Endometrium (tissue), 2 donors: ENCODE measurements around the gene UGT1A10.

Source experiments
- FAIRE-seq: peaks from 2 replicates; lab custom pipeline; 2012; peaks lifted over from hg19 to GRCh38; lab: Jason Lieb, UNC
- donor health status: control.
- donor health status: control.

UGT1A10 gene

DNA sequence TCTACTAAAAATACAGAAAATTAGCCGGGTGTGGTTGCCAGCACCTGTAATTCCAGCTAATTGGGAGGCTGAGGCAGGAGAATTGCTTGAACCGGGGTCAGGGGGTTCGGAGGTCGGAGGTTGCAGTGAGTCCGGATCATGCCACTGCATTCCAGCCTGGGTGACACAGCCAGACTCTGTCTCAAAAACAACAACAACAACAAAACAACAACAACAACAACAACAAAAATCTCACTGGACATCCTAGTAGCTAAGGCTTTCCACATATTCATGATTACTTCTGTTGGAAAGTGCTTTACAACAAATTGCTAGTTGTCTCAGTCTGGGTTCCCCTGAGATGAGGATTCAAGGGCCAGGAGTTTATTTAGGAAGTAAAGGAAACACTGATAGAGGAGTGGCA, 137.6 kb downstream of the UGT1A10 start:
- FAIRE-seq = no peak

DNA sequence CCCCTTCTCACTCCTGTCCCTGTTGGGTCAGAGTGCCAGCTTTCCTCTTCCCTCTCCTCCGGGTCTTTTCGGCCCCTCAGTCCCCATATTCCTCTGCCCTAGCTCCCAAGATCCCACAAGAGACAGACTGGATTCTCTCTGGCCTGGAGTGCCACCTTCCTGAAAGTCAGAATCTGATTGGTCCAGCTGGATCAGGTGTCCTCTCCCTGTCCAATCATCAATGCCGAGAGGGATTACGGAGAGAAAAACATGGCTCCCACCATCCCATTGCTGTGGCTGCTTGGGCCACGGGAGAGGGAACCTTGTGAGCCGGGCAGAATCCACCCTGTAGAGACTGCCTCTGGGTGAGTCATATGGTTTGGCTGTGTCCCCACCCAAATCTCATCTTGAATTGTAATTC, 139.2 kb downstream of the UGT1A10 start:
- no peak for FAIRE-seq

DNA sequence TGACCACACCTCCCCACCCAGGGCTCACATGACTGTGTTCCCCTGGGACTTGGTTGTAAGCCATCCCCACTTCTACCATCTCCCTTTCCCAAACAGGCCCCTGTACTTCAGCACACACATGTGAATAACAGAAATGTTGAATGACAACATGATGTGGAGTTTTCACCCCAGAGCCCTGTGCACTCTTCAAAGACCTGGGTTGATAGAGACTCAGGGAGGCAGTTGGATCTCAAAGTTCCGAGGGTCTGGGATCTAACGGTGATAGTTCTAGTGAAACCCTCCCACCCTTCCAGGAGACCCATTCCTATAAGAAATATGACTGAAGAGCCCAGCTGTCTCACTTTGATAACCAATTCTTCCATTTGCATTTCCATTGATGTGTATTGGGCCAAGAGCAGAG, 141.8 kb downstream of the UGT1A10 start, which contains the start of gene MROH2A:
Gene MROH2A, plus strand, starts transcription at position 301 of the 400 bp plus-strand sequence. CDS start 1,029 bp downstream, outside the sequence.
- no peak for FAIRE-seq

DNA sequence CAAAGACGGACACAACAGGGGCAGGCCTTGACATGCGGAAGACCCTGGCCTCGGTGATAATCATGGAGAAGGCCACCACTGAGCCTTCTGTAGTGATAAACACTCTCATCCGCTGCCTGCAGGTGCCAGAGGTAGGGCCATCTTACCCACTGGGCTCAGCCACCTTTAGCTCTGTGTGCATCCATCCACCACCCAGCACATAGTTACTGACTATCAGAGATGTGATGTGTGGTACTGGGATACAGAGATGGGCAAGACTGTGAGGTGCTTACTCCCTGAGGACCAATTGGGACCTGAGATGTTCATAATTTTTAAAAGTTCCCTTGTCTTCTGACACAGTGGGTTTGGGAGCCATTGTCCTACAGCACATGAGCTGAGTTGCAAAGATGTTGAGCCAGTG, 143.5 kb downstream of the UGT1A10 start:
- no peak for FAIRE-seq

DNA sequence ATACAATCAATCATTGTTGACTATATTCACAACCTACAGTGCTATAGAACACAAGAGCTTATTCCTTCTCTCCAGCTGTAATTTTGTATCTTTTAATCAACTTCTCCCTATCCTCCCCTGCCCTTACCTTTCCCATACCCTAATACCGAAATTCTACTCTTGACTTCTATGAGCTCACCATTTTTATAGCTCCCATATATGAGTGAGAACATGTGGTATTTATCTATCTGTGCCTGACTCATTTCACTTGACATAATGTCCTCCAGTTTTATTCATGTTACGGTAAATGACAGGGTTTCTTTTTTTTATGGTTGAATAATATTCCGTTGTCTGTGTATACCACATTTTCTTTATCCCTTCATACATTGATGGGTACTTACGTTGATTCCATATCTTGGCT, 144.5 kb downstream of the UGT1A10 start:
- no peak for FAIRE-seq

DNA sequence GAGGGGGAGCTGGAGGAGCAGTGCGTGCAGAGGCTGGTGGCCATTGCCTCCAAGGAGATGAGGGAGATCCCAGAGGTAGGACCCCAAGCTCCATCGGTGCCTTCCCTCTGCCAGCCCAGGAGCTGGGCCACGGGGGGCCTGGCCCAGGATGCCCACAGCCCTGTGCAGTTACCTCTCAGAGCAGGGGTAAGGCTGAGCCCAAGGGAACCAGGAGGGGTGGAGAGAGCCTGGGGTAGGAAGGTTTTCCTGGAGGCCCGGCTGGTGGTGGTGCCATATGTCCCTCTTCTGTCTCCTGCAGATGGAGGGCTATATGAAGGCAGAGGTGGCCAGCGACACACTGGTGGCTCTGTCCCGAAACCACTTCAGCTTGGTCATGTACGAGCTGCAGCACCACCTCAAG, 153.3 kb downstream of the UGT1A10 start:
- no peak for FAIRE-seq

DNA sequence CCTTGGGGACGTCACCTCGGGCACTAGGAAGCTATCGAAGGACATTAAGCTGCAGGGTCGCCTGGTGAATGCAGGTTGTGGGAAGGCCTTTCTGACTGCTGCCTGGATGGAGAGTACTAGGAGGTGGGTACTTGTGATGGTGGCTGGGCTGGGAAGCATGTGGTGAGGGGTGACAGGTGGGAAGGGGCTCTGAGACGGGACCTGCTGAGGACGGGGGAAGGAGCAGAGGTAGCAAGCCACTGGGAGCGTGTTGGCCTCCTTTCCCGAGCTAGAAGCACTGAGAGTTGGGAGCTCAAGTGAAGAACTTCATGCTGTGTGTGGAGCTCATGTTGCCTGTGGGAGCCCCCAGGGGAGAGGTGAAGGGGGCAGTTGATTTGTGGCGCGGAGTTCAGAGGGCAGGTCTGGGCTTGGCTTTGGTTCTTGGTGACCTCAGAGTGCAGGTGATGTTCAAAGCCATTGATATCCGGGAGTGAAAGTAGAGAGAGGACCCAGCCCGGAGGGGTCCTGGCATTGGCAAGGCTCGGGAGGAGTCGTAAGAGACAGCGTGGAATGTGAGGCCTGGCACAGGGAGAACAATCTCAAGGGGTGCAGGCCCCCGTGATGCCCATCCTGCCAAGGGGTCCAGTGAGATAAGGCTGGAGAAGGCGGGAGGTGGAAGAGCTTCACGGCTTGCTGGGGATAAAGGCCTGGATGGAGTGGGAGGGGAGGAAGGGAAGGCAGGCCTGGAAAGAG, 155.1 kb downstream of the UGT1A10 start:
- no peak for FAIRE-seq

DNA sequence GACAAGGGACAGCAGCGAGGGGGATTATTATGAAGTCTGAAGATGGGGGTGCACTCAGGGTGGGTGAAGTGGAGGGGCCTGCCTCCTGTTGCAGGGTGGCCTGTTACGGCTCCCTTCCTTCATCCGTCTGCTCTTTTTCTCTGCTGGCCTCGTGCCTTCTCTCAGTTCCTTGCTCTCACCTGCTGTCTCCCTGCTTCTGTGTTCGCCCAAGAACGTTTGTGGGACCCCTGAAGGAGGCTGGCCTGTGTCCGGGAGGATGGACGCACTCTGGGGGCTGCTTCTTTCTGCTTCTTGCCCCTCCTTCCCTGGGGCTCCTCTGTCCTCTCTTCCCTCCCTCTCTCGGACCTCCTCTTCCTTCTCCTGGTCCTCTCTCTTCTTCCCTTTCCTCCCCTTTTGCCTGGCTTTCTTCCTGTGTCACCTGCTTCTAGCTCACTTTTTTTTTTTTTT, 155.7 kb downstream of the UGT1A10 start:
- no peak for FAIRE-seq

DNA sequence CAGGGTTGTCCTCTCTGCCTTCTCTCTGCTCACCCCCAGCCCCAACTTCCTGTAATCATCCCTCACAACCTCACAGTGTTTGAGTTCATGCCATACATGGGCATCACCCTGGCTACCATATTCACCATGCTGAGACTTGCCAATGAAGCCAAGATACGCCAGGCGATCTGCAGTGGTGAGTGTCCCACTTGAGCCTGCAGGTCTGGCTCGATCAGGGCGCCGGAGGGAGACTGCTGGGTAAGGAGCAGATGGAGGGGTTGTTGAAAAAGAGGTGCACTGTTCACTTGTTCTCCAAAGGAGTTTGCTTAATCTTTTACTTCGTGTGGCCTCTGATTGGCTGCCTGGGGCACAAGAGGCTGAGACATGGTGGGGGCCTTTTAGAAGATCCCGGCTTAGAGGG, 156.5 kb downstream of the UGT1A10 start:
- no peak for FAIRE-seq

DNA sequence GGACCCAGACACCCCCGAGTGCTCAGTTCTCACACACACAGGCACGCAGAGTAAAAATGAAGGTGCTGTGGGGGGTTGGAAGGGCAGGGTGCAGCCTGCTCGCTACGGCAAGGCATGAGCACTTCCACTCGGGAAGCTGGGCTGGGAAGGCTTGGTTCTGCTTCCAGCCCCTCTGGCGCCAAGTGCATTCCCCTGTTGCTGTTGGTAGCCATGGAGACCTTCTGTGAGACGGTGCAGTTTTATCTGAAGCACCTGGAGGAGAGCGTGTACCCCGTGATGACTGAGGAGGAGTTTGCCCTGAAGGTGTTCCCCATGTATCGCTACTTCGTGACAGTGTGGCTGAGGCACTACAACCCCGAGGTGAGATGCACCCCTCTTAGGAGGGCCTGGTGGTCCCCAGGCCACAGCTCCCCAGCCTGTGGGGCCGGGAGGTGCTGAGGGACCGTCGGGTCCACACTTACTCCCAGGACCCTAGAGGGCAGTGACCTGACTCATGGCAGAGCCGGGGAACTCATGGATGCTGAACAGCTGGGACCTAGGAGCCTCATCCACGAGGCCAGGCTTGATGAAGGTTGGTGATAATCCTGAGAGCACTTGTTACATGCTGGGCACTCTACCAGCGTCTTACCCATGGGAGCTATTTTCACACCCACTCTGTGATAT, 157.3 kb downstream of the UGT1A10 start:
- no peak for FAIRE-seq

DNA sequence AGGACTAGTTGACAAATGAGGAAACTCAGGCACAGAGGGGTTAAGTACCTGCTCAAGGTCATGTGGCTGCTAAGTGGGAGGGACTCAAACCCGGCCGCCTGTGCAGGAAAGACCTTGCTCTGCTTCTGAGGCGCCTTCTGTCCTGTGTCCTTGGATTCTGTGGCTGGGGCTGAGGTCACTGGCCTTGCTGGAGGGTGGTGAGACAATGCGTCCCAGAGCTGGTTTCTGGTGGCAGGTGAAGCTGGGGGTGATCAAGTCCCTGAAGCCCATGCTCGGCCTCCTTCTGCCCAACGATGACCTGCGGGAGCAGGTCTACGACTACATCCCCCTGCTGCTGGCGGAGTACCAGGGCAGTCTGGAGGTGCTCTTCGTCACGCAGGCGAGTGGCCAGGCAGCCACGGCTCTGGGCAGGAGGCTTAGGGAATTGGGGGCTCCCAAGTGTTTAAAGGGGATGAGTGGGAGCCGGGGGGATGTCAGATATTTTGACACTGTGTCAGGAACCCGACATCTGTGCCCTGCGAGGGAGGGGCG, 157.9 kb downstream of the UGT1A10 start:
- FAIRE-seq = no peak

DNA sequence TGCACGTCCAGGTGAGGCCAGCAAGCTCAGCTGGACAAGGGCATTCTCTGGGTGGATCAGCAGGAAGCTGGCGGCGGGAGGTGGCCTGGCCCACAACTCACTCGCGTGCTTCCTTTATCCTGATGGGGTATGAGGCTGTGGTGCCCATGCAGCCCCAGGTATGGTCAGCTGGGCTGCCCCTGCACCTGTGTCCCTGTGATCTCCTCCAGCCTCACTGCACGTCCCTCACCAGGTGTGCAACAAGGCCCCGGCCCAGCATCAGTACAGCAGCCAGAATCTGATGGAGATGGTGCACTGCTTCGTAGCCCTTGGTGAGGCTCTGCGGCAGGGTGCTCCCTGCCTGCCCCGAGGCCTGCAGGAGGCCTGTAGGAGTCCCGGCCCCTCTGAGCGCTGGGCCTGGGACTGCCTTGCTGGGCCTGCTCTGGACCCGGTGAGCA, 159.5 kb downstream of the UGT1A10 start:
- no peak for FAIRE-seq

DNA sequence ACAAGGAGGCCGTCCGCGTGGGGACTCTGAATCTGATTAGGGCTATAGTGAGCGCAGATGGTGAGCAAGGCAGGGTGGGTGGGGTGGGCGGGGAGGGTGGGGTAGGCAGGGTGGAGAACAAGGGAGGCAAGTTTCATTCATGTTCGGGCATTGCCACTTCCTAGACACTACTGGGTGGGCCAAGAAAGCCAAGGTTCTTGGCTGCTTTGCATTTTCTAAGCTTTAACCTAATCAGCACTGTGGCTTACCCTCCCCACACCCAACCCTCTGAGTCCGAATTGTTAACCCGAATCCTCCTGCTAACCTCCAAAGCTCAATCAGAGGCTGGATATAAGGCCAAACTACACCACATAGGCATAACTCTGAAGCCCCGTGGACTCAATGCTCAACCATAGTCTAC, 160.0 kb downstream of the UGT1A10 start:
- FAIRE-seq = no peak

DNA sequence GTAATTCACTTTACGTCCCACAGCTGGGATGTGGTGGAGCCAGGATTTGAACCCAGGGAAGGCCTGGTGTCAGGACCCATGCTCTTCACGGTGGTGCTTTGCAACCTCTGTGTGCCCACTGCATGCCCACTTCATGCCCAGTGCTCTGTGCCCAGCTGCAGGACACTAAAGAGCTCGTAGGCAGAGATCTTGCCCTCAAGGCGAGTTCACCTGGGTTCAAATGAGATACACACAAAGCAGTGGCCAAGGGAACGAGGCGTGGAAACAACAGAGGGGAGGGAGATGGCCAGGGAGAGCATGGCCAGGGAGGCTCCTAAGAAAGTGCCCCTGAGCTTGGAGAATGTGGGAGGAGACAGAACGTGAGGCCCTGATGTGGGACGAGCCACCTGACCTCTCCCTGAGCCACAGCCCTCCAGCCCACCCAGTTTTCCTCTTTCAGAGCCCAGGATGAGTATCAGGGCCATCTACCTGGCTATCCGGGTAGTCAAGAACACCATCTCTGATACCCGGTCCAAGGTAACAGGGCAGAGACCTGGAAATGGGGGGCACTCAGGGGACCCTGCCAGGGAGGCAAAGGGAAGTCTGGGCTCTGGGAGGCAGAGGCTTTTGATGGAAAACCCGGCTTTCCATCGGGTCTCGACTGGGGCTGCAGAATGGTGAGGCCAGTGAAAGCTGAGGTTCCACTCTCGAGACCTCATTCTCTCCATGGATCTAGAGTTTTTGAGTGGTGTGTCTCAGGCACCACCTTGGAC, 162.3 kb downstream of the UGT1A10 start:
- no peak for FAIRE-seq

DNA sequence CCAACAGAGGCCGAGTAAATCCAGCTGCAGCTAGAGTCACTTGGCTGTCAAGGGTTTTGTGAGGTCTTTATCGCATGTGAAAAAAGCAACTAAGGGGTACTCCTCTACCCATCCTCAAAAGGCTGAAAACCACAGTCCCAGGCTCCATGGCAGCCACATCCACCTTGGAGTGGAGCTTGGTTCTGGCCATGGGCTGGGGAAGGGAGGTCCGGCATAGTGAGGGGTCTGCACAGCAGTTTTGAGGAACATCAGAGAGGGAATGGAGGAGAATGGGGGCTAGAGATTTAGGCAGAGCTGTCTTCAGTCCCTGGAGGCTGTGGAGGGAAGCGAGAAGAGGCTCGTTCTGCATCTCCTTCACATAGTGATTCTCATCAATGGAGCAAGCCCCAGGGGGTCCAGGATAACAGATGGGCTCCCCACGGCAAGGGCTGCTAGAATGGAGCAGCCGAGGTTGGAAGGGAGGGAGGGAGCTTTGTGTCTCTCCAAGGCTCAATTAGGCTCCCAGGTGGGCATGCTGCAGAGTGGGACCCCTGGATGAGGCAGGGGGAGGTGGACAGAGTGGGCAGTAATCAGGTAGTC, 162.9 kb downstream of the UGT1A10 start:
- no peak for FAIRE-seq

DNA sequence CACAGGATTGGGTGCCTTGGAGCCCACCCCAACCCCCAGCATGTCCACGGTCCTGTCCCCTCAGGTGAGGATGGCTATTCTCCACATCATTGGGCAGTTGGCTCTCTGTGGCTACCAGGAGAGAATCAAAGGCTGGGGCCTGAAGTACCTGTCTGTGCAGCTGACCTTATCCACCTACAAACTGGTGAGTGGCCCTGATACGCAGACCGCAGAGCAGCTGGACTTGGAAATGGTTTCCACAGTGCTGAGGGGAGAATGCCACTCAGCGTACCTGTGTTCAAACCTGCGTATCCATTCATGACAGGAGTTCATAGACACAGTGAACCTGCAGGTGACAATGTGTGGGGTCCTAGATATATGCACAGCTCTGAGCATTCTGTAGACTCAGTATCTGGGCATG, 163.5 kb downstream of the UGT1A10 start:
- FAIRE-seq = no peak

DNA sequence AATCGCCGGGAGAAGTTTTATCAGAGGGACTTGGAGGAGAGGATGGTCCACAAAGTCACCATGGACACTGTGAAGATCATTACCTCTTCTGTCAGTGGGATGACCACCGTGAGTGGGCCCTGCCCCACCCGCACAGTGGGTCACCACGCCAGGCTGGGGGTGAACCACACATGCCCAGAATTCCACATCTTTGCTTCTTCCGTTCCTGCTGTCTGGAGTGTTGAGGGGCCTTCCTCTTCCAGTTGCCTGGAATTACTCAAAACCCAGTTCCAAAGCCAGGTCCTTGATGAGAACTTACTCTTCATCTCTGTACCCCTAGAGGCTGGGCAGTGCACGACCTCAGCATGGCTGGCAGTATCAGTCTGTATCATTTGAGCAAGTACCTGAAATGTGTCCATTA, 164.0 kb downstream of the UGT1A10 start:
- FAIRE-seq = no peak

DNA sequence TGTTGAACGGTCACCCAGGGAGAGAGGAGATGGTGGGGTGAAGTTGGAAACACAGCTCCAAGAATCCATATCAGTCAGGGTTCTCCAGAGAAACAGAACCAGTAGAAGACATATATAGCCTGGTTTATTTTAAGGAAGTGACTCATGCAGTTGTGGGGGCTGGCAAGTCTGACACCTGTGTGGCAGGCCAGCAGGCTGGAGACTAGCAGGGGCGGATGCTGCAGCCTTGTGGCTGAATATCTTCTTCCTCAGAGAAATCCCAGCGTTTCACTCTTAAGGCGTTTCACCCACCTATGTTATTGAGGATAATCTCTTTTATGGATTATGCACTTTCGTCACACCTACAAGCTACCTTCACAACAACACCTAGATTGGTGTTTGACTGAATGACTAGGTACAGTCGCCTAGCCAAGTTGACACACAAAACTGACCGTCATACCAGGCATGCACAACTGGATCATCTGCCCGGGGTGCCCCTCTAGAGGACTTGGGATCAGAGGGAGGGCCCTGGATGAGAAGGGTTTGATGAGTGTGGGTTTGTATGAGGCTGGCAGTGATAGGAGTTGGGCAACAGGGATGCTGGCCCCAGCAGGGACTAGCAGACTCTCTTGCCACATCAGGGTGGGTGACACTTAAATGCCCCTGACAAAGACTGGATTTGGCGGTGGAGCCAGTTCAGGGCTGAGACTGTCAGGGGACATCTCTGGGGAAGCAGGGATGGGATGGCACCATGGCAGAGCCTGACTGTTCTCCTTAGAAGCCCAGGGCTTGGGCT, 165.3 kb downstream of the UGT1A10 start:
- FAIRE-seq = no peak

DNA sequence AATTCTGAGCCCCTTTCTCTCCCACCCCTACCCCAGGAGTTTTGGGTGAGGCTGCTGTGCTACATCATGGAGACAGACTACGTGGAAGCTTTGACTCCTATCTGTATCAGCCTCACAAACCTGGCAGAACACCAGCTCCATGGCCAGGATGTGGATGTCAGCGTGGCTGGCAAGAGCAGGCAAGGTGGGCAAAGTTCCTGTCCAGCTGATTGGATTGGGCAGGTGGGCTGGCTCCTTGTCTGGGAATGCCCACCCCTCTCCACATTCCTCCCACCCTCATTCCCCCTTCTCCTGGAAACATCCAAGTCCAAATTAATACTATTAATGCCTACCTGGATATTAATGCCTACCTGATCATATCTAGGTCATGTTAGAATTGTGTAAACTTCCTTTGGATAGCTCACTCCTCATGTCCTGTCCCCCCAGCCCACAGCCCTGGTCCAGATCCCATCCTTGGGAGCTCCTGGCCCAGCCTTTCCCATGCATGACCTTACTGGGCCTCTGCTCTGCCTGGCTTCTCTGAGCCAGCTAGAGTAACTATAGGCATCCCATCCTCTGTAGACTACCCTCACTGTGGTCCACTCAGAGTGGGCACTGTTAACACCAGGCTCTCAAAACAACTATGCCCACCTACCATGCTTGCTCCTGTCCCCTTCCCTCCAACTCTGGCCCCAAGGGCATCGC, 166.0 kb downstream of the UGT1A10 start:
- no peak for FAIRE-seq

DNA sequence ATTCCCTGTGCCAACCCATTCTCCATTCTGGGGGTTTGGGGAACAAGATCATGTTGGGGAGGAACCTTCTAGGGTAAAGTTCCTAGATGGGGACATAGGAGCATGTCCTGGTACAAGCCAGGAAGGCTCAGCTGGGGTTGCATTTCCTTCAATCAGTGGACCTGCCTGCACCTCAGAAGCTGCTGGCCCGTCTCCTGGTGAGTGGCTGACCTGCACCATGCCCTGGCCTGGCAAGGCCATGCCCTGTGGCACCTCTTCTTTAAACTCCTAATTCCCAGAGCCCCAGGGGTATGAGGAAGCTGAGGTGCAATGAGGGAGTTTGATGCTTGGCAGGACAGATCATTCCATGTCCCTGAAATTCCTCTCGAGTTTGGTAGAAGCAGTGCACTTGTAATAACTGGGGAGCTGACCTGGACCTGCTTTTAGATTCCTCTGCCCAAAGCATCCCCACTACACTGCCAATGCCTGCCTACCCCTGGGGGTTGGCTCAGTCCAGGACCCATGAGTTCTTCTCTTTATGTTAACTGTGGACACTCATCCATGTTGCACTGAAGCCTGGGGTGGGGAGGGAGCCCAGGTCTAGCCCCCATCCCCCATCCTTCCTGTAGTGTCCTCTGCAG, 167.2 kb downstream of the UGT1A10 start:
- no peak for FAIRE-seq

DNA sequence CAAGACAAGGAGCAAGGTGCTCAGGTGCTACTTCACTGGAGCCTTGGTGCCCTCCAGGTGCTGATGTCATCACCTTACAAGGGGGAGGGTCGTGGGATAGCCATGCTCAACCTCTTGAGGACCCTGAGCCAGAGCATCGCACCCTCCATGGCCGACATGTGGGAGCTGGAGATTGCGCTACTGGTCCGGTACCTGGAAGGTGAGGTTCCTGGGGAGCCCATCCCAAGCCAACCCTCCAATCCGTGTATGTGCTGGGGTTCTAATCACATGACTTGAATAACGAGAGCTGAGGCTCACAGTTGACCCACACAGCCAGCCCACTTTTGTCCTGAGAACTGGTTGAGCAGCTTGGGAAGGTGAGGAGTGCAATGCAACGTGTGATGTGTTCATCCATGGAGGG, 167.7 kb downstream of the UGT1A10 start:
- no peak for FAIRE-seq
